Glutamatergic neuron (in vitro differentiated cells): ENCODE results near the gene CHST11. TPM values are rescaled to one million over a fixed set of nuclear protein-coding genes. Genes with fewer than 3 reads are reported as not detected.

Experiments used
- DNase-seq: peaks from one replicate; pipeline ENCODE4 v3.0.0; 2022
- H3K27ac Mint-ChIP-seq: one replicate; pipeline ENCODE4 v1.8.0; 2020; ENCODE audit warnings: mild to moderate bottlenecking, mixed read lengths, inconsistent platforms; ENCODE audit not compliant: unreplicated experiment
- H3K27me3 Mint-ChIP-seq: one replicate; pipeline ENCODE4 v1.8.0; 2020; ENCODE audit warnings: mild to moderate bottlenecking, moderate library complexity, mixed read lengths, inconsistent platforms; ENCODE audit not compliant: unreplicated experiment
- H3K36me3 Mint-ChIP-seq: one replicate; pipeline ENCODE4 v1.8.0; 2020; ENCODE audit warnings: mild to moderate bottlenecking, mixed read lengths, inconsistent platforms; ENCODE audit not compliant: unreplicated experiment
- H3K4me1 Mint-ChIP-seq: one replicate; pipeline ENCODE4 v1.8.0; 2020; ENCODE audit warnings: mild to moderate bottlenecking, low read depth, mixed read lengths, inconsistent platforms; ENCODE audit not compliant: unreplicated experiment
- H3K4me3 Mint-ChIP-seq: one replicate; pipeline ENCODE4 v1.8.0; 2020; ENCODE audit warnings: mild to moderate bottlenecking, mixed read lengths, inconsistent platforms; ENCODE audit not compliant: unreplicated experiment
- H3K9me3 Mint-ChIP-seq: one replicate; pipeline ENCODE4 v1.8.0; 2020; ENCODE audit warnings: mild to moderate bottlenecking, moderate library complexity, mixed read lengths, inconsistent platforms; ENCODE audit not compliant: unreplicated experiment
- CTCF ChIP-seq: fragments of 200-600 bp; sonication (generic); IDR thresholded peaks from one replicate; pipeline ENCODE4 v1.5.0; 2021; ENCODE audit not compliant: partially characterized antibody, unreplicated experiment
- total RNA-seq: library from RNA; stranded (reverse); fragmentation: NEBNext Ultra II Directional; extraction: Animal tissue kit (Norgen Biotek cat#: 25700); gene quantifications from one replicate; pipeline ENCODE4 v1.2.1, GENCODE V29; 2021; ENCODE audit not compliant: unreplicated experiment

Gene CHST11
- total RNA-seq, 1 donor from 2014 or later = 11.5 TPM

DNA sequence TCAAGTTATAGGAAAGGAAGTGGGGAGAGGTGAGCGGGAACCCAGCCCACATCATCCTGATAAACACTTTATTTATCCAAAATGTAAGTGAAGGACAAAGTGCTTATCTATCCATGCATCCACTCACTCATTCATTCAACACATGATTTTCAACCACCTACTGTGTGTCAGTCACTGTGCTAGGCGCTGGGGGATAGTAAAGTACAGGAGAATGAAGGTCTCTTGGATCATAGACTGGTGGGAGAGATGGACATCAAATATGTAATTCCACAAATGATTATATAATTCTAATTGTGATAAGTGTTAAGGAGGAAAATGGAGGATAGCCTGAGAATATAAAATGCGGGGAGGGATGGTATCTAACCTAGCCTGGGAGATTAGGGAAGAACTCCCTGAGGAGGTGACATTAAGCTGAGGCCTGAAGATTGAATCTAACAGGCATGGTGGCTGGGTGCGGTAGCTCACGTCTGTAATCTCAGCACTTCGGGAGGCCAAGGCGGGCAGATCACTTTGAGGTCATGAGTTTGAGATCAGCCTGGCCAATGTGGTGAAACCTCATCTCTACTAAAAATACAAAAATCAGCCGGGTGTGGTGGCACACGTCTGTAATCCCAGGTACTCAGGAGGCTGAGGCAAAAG lies 41.3 kb upstream of the CHST11 start:
- DNase-seq = no peak
- no peaks in the 10 kb centered on the region for H3K4me1 Mint-ChIP-seq

DNA sequence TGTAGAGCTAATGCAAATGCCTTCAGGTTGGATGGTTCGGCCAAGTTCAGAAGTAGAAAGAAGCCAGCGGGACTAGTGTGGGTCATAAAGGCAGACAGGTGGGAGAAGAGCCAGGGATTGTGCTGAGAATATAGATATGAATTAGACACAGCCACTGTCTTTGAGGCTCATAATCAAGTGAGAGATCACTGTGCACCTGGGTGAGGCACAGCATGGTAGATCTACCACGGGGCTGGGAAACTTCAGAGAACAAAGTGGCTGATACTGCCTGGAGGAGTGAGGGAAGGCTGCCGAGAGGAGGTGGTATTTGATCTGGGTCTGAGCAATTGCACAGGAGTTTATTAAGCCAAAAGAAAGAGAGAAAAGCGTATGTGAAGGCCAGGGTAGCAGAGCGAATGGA lies 40.6 kb upstream of the CHST11 start:
- no peak for TF ChIP-seq CTCF
- no peaks in the 10 kb centered on the region for H3K9me3 Mint-ChIP-seq
- no peak for DNase-seq
- peaks cover 5% of the 10 kb centered on the region for H3K27me3 Mint-ChIP-seq
- no peaks in the 10 kb centered on the region for H3K4me1 Mint-ChIP-seq
- no peak overlapping the region for H3K4me3 Mint-ChIP-seq
- no peaks in the 10 kb centered on the region for H3K36me3 Mint-ChIP-seq
- H3K27ac Mint-ChIP-seq = no peak overlapping the region

More for the DNA sequence above, 41.3 kb upstream of the CHST11 start:
- Mint-ChIP-seq H3K27me3 (peaks cover 5% of the 10 kb centered on the region), H3K36me3 (no peaks in the 10 kb centered on the region), H3K27ac (no peak overlapping the region), H3K9me3 (no peaks in the 10 kb centered on the region), H3K4me3 (no peak overlapping the region)
- TF ChIP-seq CTCF = no peak

DNA sequence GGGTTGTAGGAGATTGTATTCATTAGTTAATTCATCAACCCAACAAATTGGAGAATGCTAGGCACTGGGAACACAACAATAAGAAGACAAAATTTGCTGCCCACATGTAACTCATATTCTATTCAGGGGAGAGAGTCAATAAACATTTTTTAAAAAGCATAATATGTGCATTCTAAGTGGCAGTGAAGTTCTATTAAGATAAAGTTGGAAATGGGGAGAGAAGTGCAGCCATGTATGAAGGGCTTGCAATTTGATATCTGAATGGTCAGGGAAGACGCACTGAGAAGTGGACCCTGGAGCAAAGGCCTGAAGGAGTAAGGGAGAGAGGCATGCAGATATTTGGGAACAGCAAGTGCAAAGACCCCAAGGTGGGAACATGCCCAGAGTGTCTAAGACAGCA lies 40.2 kb upstream of the CHST11 start:
- Mint-ChIP-seq H3K27ac (no peak overlapping the region), H3K9me3 (no peaks in the 10 kb centered on the region), H3K4me3 (no peak overlapping the region), H3K36me3 (no peaks in the 10 kb centered on the region), H3K27me3 (peaks cover 4% of the 10 kb centered on the region), H3K4me1 (no peaks in the 10 kb centered on the region)
- no peak for DNase-seq
- TF ChIP-seq CTCF = no peak

GRCh38 chr12:104419717-104420116 lies 37.0 kb upstream of the CHST11 start:
- Mint-ChIP-seq H3K27ac (no peak overlapping the region), H3K36me3 (no peaks in the 10 kb centered on the region), H3K4me1 (no peaks in the 10 kb centered on the region), H3K4me3 (no peak overlapping the region), H3K9me3 (no peaks in the 10 kb centered on the region), H3K27me3 (no peaks in the 10 kb centered on the region)
- DNase-seq = no peak
- TF ChIP-seq CTCF = no peak

GRCh38 chr12:104420868-104421267 lies 35.9 kb upstream of the CHST11 start:
- no peaks in the 10 kb centered on the region for H3K27me3 Mint-ChIP-seq
- H3K36me3 Mint-ChIP-seq = no peaks in the 10 kb centered on the region
- H3K27ac Mint-ChIP-seq = no peak overlapping the region
- H3K4me3 Mint-ChIP-seq = no peak overlapping the region
- DNase-seq = no peak
- H3K4me1 Mint-ChIP-seq = no peaks in the 10 kb centered on the region
- peaks cover under 1% of the 10 kb centered on the region for H3K9me3 Mint-ChIP-seq
- TF ChIP-seq CTCF = no peak
